ENCODE measurements around the gene TMEM123.

The TMEM123 gene

DNA sequence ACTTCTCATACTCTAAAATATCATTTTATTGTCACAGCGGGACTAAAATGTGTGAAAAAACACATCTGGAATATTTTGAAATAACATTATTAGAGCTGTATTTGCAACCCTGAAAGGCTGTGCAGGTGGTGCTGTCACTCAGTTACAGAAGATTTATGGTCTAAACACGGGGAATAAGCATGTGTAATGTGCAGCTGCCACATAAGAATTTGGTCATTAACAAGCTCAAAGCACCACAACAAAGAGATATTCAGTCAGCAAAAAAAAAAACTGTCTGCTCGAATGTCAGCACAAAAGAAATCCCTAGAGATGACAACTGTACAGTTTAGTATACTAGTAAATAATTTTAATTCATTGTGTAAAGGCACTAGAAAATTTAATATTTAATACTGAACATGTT lies 31.3 kb downstream of the TMEM123 start:
- no peak for DNase-seq

DNA sequence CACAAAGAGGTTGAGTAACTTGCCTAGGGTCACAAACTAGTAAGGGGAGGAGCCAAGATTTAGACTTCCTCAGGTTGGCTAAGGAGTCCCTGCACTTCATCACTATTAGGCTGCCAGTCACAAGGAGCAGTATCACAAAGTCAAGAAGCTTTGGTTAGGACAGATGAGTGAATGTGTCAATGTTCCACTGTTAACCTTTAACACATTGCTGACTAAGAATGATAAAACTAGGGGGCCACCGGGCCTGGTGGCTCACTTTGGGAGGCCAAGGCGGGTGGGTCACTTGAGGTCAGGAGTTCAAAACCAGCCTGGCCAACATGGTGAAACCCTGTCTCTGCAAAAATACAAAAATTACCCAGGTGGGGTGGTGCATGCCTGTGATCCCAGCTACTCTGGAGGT lies 32.0 kb downstream of the TMEM123 start:
- no peak for DNase-seq

DNA sequence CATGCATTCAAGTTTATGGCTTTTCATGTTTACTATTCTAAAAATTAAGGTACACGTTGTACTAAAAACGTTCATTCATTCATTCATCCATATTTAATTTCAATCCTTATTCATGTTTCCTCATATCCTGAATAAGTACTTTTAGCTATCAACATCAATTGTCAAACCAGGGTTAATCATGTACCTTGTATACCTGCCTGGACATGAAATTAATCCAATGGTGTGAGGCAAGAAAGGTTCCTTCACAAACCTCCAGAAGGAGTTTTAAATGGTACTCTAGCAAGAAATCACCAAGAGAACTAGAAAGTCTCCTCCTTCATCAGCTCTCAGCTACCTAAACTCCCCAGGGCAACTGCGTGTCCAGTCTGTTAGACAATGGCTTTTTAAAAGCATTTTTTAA lies 33.4 kb downstream of the TMEM123 start:
- no peak for DNase-seq

DNA sequence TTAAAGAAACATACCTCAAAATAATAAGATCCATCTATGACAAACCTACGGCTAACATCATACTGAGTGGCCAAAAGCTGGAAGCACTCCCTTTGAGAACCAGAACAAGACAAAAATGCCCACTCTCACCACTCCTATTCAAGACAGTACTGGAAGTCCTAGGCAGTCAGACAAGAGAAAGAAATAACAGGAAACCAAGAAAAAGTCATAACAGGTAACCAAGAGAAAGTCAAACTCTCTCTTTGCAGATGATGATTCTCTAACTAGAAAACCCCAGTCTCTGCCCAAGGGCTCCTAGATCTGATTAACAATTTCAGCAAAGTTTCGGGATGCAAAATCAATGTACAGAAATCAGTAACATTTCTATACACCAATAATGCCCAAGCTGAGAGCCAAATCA lies 35.6 kb downstream of the TMEM123 start:
- no peak for DNase-seq

DNA sequence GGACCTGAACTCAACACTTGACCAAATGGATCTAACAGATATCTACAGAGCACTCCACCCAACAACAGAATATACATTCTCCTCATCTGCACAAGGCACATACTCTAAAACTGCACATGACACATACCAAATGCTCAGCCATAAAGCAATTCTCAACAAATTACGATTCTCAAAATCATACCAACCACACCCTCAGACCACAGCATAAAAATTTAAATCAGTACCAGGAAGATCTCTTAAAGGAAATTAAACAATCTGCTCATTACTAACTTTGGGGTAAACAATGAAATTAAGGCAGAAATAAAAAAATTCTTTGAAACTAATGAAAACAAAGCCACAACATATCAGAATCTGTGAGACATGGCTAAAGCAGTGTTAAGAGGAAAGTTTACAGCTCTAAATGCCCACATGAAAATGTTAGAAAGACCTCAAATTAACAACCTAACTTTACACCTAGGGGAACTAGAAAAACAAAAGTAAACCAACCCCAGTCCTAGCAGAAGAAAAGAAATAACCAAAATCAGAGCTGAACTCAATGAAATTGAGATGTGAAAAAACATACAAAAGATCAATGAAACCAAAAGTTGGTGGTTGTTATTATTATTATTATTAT lies 37.2 kb downstream of the TMEM123 start:
- no peak for DNase-seq

DNA sequence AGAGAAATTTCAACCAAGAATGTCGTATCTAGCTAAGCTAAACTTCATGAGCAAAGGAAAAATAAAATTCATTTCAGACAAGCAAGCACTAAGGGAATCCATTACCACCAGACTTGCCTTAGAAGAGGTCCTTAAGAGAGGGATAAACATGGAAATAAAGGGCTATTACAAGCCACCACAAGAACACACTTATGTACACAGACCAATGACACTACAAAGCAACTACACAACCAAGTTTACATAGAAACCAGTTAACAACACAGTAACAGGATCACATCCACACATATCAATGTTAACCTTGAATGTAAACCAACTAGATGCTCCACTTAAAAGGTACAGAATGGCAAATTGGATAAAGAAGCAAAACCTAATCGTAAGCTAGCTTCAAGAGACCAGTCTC lies 38.0 kb downstream of the TMEM123 start:
- no peak for DNase-seq

DNA sequence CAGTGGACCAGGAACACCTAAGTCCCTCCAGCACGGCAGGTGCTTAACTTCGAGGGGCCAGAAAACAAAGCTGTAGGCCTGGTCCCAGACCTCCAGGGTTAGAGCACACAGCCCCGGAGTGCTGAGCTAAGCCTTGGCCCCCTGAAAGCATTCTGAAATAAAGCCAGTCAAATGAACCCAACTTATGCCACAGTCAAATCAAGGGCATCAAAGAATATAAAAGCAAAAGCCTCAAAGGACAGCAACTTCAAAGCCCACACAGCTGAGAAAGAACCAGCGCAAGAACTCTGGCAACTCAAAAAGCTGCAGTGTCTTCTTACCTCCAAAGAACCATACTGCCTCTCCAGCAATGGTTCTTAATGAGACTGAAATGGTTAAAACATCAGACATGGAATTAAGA lies 39.1 kb downstream of the TMEM123 start:
- DNase-seq: no peak

DNA sequence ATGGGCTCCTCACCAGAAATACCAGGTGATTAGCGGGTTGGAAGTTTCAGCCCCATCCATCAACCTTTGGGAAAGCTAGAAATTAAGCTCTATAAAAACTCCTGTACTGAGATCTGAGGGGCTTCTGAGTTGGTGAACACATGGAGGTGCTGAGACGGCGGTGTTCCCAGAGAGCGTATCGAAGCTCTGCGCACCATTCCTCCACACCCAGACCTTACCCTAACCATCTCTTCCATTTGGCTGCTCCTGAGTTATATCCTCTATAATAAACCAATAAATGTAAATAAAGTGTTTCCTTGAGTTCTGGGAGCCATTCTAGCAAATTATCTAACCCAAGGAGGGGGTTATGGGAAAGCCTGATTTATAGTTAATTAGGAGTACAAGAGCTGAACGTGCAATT lies 41.4 kb downstream of the TMEM123 start:
- no peak for DNase-seq

DNA sequence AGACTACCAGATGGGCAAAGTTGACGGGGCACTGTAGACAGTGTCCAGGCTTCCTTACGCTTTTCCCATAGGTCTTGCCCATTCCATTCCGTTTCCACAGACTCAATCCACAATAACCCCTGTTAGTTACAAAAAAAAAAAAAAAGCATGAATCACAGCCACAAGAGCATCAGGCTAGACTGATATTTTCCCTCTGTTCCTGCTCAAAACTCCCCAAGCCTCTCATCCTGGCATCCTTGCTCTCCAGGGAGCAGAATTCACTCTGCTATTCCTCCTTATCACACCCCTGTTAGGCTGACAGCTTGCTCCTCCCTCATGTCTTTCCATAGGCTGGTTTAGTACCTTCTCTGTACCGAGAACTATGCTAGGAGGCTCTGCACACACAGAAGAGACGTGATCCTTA lies 42.2 kb downstream of the TMEM123 start:
- no peak for DNase-seq

DNA sequence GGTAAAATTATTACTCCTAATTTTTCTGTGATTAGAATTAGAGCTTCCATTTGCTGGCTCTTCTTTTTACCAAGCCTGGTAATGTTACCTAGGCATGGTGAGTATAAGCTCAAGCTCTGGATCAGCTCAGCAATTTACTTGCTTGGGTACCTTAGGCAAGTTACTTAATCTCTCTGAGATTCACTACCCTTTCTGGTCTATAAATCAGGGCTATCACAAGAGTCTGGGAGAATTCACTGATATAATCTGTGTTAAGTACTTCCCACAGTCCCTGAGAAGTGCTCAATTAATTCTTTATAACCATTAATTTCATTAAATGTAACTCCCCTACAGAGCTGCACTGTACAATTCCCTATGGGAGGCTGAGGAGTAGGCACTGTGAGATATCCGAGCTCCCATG lies 44.2 kb downstream of the TMEM123 start:
- no peak for DNase-seq

DNA sequence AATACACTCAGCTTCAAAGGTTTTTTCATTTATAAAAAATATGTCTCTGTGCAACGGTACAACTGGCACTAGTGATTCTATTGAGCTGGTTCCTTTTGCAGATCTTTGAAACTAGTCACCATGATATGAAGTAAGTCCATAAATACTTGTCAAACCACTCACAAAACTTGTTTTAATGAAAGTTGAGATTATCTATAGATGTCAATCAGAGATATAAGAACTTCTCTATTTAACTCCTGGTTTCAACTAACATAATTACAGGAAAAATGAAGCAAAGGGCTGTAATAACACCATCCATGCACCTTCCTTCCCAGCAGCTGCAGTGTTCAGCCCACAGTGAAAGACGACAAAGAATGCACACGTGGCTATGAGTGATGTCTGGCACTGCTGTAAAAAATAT lies 44.7 kb downstream of the TMEM123 start:
- DNase-seq: no peak

DNA sequence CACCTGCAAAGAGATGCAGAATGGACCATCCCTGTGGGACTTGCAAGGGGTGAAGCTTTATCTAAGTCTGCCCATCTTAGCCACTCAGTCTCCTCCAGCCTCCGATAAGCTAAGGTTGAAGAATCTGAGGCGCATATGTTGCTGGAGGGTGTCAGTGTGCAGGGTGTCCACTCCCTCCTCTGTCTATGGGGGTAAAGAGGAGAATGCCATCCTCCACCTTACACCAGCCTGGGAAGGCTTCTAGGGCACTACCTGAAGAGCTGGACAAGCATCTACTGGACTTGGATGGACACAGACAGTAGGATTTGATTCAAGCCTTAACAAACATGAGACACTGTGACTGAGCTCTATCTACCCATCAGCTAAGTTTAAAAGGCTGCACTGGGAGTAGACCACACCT lies 46.5 kb downstream of the TMEM123 start:
- DNase-seq: no peak

DNA sequence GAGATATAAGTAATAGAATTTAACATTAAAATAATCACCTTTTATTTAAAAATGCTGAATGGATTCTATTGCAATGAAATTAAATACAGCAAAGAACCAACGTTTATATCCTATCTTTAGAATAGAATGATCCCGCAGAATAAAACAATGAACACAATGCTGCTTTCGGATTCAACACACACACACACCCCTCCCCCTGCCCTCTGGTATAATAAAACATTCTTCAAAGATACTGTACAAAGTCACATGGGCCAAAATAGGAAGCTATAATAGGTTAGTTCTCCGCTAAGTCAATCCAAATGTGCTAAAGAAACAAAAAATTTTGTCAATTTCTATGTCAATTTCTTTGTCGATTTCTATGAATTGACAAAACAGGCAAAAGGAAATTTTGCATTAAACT lies 47.1 kb downstream of the TMEM123 start:
- no peak for DNase-seq

DNA sequence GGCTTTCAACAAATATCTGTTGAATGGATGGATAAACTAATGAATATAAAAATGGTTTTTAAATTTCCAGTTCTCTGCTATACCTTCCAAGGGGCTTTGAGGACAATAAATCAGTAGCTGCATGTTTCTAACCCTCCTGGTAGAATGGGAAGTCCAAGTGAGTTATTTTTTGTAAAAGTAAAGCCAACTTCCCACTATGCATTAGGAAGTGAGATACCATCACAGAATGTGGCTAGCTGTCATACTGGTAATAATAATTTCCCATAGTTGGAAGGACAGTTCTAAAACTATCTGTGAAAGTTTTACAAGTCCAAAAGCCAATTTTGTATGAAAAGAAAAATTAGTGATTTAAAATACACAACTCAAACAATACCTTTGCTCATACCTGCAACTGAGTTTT lies 50.0 kb downstream of the TMEM123 start:
- no peak for DNase-seq

DNA sequence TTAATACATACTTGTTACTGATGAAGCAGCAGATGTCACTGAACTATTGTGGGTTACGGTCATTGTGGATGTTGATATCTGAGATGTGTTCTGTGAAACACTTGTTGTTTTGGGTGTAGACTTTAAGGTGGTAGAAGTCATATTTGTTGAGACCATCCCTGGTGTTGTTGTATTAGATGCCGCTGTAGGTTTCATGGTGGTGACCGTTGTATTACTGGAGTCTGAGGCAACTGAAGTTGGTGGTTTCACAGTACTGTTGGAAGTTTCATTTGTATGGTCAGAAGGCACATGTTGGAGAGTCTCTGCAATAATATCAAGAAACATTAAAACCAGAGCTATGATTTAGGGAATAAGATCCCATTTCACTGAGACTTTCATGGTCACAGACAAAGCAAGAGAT lies 50.7 kb downstream of the TMEM123 start:
- DNase-seq: no peak

DNA sequence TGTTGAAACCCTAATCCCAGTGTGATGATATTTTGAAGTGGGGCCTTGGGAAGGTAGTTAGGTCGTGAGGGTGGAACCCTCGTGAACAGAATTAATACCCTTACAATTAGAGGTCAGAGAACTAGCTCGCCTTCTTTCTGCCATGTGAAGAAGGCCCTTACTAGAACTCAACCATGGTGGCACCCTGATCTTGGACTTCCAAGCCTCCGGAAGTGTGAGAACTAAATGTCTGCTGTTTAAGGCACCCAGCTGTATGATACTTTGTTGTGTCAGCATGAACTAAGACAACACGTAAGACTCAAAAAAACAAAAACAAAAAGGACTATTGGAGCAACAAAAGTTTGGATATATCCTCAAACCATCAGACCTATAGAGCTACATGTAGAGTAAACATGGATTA lies 52.0 kb downstream of the TMEM123 start:
- no peak for DNase-seq

DNA sequence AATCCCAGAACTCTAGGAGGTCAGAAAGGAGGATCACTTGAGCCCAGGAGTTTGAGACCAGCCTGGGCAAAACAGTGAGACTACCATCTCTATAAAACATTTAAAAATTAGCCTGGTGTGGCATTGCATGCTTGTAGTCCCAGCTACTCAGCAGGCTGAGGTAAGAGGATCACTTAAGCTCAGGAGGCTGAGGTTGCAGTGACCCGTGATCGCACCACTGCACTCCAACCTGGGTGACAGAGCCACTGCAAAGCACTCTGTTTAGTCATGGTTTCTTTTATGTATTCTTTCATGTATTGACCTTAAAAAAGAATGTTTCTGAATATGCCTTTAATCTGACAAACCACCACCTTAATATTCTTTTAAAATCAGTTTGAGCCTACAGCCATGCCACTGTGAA lies 53.4 kb downstream of the TMEM123 start:
- no peak for DNase-seq

DNA sequence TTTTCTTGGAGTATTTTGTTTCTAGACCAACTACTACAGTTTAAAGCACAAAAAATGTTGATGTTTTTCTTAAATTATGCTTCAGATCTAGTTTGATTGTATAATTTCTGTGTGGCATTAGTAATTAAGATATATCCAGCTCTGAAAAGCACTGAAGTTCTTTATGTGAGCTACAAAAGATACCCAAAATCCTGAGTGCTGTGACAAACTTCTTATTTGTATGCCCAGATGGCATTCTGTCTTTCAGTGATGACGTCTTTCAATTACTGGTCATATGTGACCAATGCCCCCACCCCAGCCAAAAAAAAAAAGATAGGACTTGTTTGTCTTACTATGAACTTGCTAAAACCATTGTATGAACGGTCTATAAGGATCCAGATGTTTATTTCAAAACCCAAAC lies 54.3 kb downstream of the TMEM123 start:
- DNase-seq: no peak

DNA sequence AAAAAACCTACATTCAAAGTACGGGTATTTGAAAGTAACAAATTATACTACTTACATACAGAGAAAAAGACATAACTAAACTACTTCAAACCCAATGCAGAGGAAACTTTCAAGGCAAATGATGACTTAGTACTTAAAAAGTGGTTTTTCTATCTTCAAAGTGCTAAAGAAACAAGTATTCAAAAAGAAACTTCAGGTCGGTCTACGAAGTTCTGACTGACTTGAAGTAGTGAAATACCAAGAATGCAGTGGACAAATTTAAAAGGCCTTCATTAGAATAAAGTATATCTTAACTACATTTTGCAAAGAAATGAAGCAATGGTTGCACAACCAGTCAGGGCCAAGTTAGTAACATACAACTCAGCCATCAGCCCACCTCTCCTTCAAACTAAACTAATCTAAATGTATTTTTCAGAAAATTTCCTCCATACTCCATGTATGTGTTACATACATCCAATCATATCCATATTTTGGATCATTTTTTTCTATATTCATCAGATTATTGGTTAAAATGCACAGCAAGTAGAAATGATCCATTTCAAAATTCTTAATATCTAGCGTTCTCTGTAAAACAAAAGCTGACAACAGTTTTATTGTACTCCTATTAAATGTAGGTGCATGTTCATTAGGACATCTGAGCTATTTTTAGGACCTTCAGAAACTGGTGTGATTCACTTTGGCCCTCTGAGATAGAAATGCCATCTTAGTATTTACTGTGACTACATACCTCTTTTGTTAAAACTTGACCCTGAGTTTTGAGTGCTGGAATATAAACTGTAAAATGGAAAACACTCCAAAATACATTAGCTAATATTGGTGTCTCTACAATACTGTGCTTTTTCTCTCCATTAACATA lies 55.6 kb downstream of the TMEM123 start:
- DNase-seq: no peak

DNA sequence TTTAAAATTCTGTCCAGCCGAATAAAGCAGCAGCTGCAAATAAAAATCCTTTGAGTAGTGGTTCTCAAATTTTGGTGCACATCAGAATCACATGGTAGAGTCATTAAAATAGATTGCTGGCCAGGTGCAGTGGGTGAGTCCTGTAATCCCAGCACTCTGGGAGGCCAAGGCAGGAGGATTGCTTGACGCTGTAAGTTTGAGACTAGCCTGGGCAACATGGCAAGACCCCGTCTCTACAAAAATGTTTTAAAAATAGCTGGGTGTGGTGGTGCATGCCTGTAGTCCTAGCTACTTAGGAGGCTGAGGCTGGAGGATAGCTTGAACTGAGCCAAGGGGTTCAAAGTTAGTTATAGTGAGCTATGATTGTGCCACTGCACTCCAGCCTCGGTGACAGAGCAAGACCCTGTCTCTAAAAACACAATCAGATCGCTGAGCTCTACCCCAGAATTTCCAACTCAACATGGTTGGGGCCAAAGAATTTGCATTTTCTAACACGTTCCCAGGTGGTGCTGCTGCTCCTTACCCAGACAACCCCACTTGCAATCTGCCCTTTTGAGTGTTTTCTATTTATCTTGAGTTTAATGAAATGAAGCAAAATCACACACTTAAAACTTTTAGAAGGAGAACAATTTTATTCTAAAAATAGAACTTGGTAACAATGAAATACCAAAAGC lies 56.7 kb downstream of the TMEM123 start:
- no peak for DNase-seq

DNA sequence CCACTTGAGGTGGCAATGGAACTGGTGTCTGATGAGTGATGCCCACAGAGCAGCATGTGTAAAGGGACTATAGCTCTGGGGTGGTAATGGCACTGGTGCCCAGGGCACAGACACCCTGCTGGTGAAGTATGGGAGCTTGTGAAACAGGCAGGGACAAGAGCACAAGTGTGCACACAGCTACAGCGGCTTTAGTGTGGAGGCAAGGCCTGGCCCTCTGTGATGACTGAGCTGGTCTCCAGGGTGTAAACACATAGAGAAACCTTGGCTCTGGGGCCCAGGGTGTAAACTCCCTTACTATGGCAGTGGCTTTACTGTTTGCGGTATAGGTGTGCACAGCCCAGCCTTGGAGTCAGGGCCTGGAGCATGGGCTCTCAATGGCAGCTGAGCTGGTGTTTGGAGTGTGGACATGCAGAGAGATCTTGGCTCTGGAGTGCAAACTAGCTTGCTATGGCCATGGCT lies 59.3 kb downstream of the TMEM123 start:
- no peak for DNase-seq

DNA sequence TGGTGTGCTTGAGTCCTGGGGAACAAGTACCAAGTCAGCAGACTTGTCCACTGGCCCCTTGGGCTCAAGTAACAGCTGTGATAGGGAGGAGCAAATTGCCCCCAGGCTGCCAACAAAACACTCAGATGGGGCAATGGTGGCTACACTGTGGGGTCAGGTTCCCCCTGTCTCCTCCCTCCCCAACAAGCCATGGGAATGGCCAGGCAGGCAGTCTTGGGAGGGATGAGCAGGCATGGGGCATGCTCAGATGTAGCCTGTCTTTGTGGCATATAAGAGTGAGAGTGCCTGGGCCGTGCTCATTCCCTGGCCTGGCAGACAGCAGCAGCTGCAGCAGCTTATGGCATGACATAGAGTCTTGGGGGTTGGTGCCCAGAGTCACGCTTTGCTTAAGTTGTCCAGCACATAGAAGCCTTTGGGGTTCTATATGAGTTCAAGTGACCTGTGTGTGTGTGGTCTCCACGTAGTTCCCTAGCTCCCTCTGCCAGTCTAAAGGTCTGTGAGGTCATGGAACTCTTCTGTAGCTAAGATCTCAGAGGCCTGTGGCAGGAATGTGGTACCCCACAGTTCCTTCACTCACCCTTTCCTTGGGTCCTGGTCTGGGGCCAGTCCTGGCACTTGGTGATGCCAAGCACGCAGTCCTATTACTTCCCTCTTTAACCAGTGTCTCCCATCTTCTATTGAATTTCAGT lies 60.9 kb downstream of the TMEM123 start:
- no peak for DNase-seq

DNA sequence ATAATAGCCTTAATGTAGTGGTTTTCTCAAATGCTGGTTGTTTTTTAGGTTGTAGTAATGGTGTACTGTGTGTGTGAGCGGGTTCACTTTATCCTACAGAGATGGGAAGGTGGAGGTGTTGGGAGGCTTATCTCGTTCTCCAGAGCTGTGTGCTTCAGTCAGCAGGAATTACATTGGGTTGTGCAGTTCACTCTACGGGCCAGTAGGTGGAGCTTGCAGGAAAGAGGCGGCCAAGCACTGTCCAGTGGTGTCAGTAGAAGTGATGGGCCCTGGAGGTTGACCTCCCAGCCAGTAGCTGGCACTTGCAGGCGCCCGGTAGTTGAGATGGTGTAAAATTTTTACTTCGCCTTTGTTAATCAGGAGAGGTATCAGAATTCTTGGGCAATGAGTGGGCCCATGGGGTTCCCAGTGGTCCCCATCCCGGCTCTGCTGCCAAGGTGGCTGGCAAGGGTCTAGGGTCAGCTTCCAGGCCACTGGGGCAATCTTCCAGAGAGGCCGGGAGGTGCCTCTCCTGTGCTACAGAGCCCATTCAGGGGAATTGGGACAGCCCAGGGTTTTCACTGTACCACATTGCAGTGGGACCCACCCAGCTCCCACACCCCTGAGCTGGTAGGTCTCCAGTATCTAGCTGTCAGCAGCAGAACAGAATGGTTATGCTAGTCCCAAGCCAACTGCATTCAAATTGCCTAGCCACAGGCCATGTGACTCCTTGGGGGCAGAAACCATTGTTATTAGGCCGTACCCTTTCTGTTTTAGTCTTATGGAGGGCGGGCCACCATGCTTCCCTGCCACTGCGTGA lies 61.7 kb downstream of the TMEM123 start:
- DNase-seq: no peak

All from T1000 (cell line).